CMK (cell line): ENCODE results near the gene SDK1.

ENCODE experiments used
- DNase-seq: peaks from one replicate; pipeline ENCODE4 v3.0.0-alpha.2; 2010; ENCODE audit warnings: low read depth

Gene SDK1

DNA sequence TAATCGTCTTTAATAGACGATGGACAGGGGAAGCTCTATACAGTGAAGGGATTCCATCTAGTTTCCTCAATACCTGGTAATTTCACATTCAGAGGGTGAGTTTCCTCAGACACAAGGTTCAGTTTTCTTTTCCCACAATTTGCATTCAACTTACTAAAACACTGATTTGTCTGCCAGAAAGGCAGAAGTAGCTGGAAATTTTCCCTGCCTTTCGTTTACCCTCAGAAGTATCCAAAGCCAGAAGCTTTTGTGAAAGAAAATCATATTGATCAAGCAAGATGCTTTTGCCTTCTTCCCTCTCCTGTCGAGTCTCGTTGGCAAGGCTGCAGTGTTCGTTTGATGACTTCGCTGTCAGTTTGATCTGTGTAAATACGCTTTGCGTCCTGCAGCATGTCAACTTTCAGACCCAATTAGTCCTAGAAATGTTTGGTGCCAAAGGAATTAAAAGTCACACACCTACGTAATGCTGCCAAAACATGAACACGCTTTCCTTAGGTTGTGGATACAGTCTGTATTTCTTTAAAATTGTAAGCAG lies 749.1 kb downstream of the SDK1 start:
- no peak for DNase-seq

DNA sequence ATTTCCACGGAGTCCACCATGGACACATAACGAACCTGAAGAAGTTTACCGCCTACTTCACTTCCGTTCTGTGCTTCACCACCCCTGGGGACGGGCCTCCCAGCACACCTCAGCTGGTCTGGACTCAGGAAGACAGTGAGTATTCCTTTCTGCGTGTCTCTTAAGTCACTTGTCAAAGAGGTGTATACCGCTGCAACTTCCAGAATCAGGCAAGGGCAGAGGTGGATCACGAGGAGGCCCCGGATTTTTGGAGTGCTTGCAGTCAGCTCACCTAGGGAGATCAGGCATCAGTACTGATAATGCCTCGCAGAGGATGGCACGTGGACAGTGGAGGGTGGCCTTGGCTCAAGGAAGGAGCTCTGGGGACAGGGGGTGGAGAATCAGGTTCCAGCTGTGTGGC lies 750.6 kb downstream of the SDK1 start:
- no peak for DNase-seq

DNA sequence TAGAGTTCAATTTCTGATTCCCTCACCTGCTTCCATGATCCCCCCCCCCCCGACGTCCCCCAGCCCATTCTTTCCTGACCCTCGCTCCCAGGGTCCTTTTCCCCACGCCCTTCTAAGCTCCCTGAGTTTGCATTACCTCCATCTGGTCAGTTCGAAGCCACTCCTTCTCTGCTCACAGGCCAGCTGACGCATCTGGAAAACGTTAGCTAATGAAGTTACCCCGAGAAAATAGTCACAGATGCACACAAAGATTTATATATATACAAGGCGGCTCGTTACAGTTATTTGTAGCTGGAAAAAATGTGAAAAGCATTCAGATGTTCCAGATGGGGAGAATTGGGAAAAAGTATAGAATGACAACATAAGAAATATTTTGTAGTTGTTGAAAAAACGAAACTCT lies 751.1 kb downstream of the SDK1 start:
- no peak for DNase-seq

DNA sequence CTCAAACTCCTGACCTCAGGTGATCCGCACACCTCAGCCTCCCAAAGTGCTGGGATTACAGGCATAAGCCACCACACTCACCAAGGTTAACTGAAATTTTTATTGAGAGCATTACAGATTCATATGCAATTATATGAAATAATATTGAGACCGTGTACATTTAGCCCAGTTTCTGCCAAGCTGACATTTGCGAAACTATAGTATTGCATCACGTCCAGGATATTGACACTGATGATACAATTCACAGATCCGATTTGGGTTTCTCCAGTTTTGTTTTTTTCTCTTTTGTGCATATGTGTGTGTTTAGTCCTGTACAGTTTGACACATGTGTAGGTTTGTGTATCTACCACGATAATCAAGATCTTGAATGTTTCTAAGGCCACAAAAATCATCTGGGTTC lies 753.1 kb downstream of the SDK1 start:
- no peak for DNase-seq

DNA sequence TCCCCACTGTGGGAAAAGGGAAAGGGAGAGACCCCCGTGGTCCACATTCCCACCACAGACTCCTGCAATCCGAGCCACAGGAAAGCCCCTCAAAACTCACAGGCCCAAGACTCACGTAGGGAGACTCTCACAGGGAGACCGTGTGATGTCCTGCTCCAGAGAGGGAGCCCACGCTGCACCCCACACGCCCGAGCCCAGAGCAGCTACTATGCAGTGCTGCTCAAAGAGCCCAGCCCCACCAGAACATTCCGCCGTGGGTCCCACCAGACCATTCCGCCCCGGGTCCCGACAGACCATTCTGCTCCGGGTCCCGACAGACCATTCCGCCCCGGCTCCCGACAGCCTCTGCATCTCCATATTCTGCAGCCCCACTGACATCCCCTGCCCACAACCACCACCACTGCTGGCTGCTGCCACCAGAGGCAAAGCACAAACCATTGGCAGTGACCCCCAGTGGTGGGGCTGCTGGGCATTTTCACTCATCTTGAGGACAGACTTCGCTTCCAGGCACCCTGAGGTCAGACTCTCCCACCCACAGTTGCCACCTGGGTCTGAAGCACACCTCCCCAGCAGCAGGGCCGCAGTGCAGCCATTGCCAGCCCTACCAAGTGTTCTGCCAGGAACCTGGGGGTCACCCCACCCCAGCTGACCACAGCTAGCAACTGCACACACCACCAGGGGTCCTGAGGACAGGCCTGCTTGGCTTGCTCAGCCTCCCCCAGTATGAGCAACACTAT lies 755.7 kb downstream of the SDK1 start:
- DNase-seq: no peak

DNA sequence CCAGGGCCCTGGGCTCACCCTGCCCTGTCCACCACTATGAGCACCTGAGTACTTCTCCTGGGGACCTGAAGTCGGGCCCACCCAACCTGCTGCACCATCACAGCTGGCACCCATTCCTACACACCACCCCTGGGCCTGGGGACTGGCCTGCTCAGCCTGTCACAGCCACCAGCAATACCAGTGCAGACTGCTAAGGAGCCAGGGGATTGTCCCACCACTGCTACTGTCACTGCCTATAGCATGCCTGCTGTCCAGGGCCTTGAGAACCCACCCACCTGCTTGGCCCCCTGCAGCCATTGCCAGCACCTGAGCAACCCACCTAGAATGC lies 756.2 kb downstream of the SDK1 start:
- DNase-seq: no peak

DNA sequence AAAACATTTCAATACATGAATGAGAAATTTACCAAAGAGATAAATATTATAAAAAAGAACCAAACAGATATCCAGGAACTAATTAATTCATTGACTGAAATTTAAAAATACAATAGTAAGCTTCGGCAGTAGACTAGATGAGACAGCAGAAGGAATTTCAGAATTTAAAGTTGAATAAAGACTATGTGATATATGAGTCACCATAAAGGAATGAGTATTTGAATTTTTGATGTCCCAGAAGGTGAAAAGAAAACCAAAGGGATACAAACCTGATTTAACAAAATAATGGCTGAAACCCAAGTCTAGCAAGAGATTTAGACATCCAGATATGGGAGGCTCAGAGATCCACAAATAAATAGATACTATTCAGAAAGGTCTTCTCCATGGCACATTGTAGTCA lies 757.1 kb downstream of the SDK1 start:
- DNase-seq: no peak

DNA sequence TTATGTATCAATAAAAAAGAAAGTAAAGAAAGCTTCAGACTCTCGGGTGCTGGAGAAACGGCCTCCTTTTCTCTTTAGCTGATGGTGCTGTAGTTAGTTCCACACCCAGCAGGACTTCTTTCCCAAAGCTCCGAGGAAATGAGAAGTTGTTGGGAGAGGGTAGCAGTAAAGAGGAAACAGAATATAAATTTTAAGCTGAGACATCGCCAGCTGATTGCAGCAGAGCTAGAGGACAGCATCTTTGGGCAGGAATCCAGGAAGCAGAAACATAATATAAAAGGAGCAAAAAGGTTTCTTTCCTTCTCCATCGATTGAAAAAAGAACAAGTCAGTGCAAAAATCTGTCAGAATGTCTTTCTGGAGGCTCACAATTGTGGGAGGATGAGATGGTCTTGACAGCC lies 764.1 kb downstream of the SDK1 start:
- no peak for DNase-seq

DNA sequence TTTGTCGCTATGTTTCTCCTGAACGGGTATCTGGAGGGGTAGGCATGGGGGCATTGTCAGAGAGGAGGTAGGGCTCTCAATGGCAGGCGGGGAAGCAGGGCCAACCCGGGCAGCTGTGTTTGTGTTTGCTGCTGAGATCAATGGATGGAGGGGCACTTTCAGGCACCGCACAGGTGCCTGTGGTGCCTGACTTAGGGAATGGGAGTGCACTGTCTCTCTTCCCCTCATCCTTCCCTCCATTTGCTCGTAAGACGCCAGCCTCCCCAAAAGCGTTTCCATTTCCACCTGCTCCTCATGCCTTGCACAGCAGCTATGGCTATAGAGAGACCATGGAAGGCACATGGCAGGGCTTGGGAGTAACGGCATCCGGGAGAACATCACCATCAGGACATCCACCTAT lies 765.2 kb downstream of the SDK1 start:
- no peak for DNase-seq

DNA sequence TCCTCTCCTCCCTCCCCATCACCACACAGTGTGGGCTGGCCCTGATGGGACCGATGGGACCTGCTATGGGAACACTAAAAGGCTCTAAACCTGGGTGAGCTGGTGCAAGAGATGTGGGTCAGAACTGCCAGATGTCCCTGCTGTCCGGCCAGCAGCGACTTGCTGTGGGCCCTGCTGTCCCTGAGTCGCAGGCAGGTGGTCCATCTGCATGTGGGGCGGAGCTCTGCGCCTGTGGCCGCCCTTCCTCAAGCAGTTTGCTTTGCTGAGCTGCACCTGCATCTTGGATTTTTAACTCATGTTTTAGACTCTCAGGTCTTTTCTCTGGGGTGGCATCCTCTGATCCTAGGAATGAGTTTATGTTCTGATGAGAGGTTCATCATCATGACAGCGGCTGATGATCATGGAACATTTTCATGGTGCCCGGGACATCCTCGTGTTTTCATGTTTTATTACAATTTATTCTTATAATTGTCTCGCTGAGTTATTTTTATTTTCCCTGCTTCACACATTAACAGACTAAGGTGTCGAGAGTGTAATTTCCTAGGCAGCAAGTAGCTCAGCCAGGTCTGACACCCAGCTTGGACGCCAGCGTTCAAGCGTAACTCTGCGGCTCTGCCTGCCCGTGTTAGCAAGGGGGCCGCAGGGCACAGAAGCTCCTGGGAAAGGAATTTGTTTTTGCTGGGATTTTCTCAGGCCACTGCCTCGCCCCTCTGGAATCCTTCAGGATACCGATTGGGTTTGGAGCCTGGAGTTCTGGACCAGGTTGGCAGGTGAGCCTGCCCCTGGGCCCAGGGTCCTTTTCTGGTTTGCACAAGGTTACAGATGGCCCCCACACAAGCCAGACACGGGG lies 765.8 kb downstream of the SDK1 start:
- no peak for DNase-seq

DNA sequence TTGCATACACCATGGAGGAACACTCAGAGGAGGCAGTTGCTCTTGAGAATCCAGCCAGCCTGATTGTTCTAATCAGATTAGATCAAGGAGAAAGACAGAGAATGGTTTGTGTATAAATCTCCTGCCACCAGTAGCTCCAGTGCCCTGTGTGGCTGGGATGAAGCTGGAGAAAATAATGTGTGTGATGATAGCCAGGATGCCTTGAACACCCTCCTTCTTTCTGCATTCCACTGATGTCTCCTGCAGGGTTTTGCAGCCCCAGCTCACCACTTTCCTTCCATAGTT lies 766.4 kb downstream of the SDK1 start:
- no peak for DNase-seq

DNA sequence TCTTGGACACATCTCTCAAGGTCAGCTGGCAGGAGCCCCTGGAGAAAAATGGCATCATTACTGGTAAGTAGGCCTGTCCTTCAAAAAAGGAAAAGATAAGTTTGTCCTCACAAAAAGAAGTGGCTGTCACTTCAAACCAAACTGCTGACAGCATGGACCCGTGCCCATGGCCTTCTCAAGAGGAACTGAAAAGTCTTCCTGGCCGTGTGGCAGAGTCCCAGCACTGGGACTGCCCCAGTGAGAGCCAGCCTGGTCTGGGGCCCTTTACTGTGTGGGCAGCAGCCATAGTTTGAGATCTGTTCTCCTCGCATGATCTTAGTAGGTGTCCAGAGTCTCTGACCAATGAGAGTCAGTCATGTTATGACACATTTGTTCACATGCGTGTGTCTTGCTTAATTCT lies 766.8 kb downstream of the SDK1 start:
- no peak for DNase-seq

DNA sequence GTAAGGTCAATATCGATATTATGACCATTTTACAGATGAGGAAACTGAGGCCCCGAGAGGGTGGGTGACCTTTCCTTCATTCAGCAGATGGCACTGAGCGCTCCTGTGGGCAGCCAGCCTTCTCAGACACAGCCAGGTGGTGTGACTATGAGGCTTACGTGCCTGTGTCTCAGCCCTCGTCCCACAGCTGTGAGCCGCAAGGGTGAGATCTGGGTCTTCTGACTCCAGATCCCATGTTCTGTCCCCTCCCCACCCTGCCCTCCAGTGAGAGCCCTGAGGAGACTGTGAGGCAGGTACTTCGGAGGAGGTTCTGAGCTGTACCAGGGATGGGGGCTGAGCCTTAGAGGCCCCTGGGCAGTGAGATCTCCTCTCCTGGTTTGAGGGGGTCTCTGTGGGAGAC lies 767.2 kb downstream of the SDK1 start:
- DNase-seq: no peak

DNA sequence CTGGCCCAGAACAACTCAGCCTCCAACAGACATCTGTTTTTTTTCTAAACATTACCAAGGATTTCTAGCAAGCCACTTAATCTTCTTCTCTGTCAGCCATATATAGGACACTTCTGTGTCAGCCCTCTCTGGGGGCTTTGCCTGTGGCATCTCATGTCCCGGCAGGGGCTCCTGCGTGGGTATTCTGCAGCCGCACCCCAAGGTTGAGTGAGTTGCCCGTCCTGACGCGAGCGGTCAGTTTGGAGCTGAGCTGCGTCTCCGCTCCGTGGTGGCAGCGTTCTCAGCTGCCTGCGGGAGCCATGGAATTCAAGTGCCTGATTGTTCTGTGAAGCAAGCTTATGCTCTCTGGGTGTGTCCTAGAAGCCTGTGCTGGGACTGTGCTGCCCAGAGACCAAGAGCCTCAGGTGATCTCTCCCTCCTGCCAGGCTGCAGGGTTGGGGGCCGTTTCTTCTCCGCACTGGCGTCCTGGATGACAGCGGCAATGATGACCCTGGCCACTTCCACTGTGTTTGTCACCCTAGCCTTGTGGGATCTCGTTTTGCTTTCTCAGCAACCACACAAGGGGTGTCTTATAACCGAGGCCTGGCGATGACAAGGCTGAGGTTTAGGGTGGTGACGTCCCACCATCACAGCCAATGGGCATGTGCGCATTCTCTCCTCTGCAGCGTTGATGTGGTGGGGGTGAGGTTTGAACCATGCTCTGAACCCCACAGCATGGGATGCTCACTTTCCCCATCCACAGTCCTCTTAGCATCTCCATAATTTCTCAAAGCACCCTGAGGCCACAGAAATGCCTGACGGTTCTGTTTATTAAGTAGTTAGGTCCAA lies 768.4 kb downstream of the SDK1 start:
- no peak for DNase-seq

DNA sequence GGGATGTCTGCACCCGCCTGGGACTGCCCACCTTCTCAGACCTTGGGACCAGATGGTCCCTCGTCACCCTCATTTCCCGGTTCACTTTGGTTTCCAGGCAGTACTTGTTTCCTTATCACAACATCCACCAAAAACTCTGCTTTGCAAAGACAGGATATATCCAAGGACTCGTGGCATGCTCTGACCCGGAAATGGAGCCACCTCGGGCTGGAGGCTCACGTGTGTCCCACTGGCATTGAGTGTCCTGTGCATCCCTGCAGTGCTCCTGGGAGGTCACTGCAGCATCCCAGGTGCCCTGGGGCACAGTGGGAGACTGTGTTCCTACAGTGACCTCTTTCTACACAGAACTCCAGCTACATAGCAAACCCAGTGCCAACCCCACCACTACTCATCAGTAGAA lies 769.2 kb downstream of the SDK1 start:
- DNase-seq: no peak

DNA sequence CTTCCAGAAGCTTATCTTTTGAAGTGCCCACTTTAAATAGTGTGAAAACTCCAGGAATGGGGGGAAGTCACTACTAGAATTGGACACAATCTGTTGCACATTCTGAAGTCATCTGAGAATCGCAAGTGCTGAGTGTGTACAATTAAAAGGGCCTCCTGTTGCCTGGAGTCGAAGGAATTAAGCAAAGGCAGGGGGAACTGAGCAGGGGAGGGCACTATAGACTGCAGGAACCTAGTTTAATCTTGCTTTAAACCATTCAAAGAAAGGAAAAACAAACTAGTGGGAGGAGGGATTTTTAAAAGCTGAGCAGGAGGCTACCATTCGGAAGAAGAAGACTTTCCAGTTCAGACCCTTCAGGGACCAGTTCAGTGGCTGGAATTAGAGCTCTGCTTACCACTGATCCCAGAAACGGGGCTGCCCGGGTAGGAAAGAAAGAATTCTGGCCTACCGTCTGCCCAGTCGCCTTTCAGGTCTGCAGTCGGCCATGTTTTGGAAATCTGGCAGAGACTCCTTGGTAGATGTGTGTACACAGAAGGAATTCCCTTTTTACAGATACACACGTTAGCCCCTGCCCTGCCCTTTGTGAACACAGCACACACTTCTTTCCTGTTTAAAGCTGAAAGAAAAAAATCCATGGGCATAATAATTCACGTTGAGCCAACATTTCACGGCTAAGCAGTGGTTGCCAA lies 770.5 kb downstream of the SDK1 start:
- DNase-seq: no peak

DNA sequence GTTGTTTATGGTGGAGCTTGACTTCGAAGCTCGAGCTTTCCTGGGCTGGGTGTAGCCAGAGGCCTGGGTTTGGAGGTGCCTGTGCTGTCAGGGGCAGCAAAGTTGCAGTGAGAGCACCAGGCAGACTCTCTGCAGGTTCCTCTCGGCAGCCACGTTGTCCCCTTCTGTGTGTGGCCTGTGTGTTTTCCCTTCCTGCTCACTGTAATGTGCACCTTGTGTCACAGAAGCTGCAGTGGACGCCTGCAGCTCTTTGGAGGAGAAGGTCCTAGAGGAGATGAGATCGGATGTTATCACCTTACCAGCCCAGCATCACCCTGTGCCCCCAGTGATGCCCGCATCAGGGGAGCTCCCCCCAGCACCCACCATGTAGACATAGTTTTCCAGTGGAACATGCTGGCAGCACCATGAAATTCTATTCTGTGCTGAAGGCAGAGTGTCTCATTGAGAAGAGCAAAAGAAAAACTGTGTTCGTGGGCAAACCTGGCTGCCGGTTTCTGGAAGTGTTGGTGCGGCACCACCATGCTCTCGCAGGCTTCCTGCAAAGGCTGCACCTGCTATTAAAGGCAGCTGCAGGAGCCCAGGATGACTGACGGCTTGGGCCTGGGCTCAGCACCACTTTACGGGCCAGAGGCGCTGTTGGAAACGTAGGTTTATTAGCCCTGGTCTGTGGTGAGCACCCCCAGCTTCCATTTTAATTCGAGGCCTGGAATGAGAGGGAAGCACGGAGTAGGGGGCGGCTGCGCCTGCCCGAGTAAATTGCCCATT lies 771.3 kb downstream of the SDK1 start:
- no peak for DNase-seq

DNA sequence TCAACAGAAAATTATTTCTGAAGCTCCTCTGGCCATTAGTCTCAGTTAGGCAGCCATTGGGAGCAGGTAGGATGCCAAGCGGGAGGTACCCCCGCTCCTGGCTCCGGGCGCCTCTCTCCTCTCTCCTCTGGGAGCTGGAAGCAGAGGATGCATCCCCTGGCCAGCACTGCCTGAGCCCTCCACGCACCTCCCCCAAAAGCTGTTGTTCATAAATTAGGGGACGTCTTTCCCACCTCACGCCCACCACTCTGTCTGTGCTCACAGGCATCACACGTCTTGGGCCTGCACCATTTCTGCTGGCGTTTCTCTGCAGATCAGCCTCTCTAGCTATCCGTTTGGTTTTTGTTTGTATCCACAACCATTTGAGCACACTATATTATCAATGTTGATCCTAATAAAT lies 772.0 kb downstream of the SDK1 start:
- DNase-seq: no peak

DNA sequence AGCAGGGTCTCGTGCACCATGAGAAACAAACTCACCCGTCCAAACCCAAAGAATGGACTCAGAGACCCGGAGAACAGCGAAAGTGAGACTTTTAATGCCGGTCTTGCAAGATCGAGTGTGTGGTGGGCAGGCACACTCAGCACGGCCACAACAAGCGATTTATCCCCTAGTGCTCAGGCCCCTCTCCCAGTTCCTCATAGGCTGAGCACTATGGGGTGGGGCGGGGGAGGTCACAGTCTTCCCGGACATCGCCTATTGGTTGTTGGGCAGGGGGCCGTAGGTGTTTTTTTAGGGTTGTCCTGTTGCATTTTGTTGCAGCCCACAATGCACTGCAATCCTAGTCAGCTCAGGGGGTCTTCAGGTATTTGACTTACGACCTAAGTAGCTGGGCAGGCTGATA lies 772.7 kb downstream of the SDK1 start:
- DNase-seq: no peak

DNA sequence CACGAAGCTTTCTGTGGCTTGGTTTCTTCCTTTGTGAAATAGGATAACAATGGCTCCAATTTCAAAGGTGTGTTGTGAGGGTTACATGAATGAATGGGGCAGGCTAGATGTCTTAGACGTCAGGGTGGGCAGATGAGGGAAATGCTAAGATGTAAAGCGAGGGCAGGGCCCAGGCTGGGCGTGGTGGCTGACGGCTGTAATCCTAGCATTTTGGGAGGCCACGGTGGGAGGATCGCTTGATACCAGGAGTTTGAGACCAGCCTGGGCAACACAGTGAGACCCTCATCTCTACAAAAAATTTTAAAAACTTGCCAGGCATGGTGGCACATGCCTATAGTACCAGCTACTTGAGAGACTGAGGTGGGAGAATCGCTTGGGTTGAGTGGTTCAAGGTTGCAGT lies 773.4 kb downstream of the SDK1 start:
- no peak for DNase-seq

DNA sequence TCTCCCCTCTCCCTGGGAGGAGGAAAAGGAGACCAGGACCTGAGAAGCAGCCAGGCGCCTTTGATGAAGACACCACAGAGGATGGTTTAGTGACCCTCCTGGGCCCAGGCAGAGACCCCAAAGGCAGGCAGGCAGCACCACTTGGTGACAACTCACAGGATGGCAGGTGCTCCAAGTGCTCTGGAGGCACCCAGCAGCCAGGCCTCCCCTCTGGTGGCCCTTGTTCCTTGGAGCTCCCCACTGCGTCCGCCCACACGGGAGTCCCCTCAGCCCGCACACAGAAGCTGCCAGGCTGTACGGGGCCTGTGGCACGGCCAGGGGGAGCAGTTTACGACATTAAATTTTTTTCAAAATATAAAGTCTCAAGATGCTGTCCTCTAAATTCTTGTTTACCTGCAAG lies 773.9 kb downstream of the SDK1 start:
- DNase-seq: no peak
